H7 (cell line): ENCODE data around the gene GRID2. TPM values are rescaled to one million over a fixed set of nuclear protein-coding genes. Genes with fewer than 3 reads are reported as not detected.

ENCODE experiments used
- DNase-seq: peaks from one replicate; pipeline ENCODE4 v3.0.0; 2012
- H3K27me3 ChIP-seq: 2 replicates; pipeline ENCODE4 v1.6.0; 2011; ENCODE audit warnings: mild to moderate bottlenecking, low read length; ENCODE audit not compliant: control insufficient read depth, insufficient read depth
- H3K36me3 ChIP-seq: replicated peaks from 2 replicates; pipeline ENCODE4 v1.5.1; 2011; ENCODE audit warnings: low read length; ENCODE audit not compliant: control insufficient read depth, insufficient read depth
- H3K4me3 ChIP-seq: 2 replicates; pipeline ENCODE4 v1.5.1; 2011; ENCODE audit warnings: low read depth, mild to moderate bottlenecking, control low read depth, low read length, moderate library complexity; ENCODE audit not compliant: insufficient read depth
- total RNA-seq: library from RNA; depleted of rRNA; stranded (reverse); fragments of >200 nt; shearing (Covaris generic); gene quantifications from 2 replicates; pipeline ENCODE4 v1.2.3, GENCODE V29; 2014

The GRID2 gene
- total RNA-seq, 1 experiment from 2014 or later, result 19.1 TPM

DNA sequence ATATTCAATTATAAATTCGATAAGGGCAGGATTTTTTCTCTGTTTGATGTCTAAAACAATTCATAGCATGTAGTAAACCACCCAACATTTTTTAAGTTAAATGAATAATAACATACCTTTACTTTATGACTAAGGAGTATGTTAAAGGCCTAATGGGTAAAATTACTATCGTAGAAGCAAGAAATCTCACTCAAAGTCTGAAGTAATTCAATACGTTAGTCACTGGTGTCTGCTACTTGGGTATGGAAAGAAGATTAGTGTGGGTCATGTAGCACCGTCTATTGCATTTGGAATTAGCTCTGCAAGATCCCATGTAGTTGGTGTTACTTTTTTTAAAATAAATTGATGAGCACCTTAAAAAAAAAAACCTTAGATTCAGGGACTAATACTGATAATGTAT lies 374.5 kb downstream of the GRID2 start:
- DNase-seq, result no peak
- no peaks in the 10 kb centered on the region for H3K36me3 ChIP-seq
- no peaks in the 10 kb centered on the region for H3K27me3 ChIP-seq
- no peak overlapping the region for H3K4me3 ChIP-seq

DNA sequence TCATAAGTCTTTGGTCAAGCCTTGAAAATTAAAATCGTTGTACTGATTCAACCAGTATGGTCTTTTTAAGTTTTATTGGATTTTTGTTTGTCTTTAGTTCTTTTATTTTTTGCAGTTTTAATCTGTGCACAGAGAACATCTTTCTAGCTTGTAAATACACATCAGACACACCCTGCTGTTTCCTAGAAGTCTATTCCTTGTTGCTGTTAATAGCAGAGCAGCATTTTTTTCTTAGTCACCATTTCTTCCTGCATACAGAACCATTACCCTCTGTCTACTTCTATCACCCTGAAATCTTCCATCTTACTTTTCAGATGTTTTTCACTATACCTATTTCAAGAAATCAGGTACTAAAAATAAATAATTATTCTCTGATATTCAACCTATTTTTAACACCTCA lies 375.4 kb downstream of the GRID2 start:
- DNase-seq, result no peak
- H3K4me3 ChIP-seq, result no peak overlapping the region
- no peaks in the 10 kb centered on the region for H3K27me3 ChIP-seq
- H3K36me3 ChIP-seq, result no peaks in the 10 kb centered on the region

GRCh38 chr4:92714640-92715039 lies 410.9 kb downstream of the GRID2 start:
- Histone ChIP-seq H3K27me3 (no peaks in the 10 kb centered on the region), H3K4me3 (no peak overlapping the region), H3K36me3 (peaks cover 1% of the 10 kb centered on the region; the same call in 1 of the 2 replicates)
- no peak for DNase-seq

DNA sequence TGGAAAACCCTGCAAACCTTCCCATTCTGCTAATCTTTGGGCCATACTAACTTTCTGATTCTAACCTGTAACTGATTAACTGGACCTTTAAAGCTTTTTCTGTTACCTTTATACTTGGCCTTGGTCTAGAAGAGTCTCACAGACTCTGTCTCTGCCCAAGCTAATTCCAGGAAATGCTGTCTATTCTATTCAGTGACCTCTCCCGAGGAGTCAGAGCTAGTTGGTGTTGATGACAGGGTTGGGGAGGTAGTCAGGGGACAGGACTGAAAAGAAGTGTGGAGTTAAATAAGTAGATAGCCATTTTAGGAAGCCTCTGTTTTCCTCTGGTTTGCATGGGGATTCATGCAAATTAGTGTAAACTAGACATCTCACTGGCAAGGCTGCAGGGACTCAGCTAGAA lies 429.5 kb downstream of the GRID2 start:
- Histone ChIP-seq H3K4me3 (no peak overlapping the region), H3K36me3 (no peaks in the 10 kb centered on the region), H3K27me3 (no peaks in the 10 kb centered on the region)
- no peak for DNase-seq

DNA sequence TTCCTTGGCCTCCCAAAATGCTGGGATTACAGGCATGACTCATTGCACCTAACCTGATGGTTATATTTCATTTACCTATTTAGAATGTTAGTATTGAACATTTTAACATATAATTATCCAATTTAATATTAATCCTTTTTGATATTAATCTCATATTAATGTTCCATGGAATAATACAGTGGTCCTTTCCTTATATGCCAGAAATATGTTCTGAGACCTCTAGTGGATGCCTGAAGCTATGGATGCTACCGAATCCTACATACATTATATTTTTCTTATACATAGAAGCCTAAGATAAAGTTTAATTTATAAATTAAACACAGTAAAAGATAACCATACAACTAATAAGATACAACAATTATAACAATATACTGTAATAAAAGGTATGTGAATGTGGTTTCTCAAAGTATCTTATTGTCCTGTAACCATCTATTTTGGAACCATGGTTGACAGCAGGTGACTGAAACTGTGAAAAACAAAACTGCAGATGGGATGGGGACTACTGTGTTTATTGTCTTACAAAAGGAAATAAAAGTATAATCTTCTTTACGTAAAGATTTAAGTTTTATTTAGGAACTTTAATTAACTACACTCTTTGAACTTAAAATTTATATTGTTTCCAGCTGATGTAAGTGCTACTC lies 431.4 kb downstream of the GRID2 start:
- Histone ChIP-seq H3K4me3 (no peak overlapping the region), H3K27me3 (no peaks in the 10 kb centered on the region), H3K36me3 (no peaks in the 10 kb centered on the region)
- no peak for DNase-seq

GRCh38 chr4:92760433-92760832 lies 456.7 kb downstream of the GRID2 start:
- H3K27me3 ChIP-seq, result no peaks in the 10 kb centered on the region
- H3K36me3 ChIP-seq, result no peaks in the 10 kb centered on the region
- no peak overlapping the region for H3K4me3 ChIP-seq
- no peak for DNase-seq

DNA sequence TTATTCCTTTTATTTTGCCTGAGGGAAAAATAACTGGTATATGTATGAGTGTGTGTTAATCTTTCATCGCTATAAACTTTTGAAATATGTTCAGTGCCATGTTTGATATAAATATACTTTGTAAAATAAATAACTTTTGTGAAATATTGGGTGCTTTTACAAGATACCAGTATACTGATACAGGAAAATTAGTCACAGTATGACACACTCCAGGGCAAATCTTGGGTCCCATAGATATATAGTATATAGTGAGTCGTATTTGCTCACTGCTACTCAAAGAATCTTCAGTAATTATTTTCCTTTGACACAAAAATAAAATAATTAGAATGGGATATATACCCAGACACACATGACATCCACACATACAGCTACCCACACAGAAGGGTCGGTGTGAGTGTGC lies 472.3 kb downstream of the GRID2 start:
- no peaks in the 10 kb centered on the region for H3K36me3 ChIP-seq
- H3K27me3 ChIP-seq, result no peaks in the 10 kb centered on the region
- H3K4me3 ChIP-seq, result no peak overlapping the region
- DNase-seq, result no peak

- DNase-seq, result no peak
- H3K4me3 ChIP-seq, result no peak overlapping the region
- H3K36me3 ChIP-seq, result no peaks in the 10 kb centered on the region
- H3K27me3 ChIP-seq, result no peaks in the 10 kb centered on the region
Measured at GRCh38 chr4:92789741-92790140, 486.0 kb downstream of the GRID2 start.

GRCh38 chr4:92791871-92792440 lies 488.2 kb downstream of the GRID2 start:
- H3K36me3 ChIP-seq, result no peaks in the 10 kb centered on the region
- no peaks in the 10 kb centered on the region for H3K27me3 ChIP-seq
- DNase-seq, result no peak
- H3K4me3 ChIP-seq, result no peak overlapping the region

DNA sequence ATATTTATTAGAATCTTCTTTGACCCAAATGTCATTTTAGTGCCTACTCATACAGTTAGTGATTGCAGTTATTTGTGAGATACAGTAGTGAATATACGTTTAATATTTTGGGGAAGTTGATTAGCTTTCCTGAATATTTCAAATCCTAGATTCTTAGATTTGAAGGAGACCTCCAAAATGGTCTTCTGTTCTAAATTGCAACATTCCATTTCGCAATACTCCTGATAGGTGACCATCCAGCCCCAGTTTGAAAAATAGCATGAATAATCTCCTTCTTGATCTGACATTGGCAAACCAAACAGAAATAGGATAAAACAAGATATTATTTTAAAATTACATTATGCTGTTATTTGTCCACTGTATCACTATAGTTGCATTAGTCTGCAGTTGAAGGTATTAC lies 505.6 kb downstream of the GRID2 start:
- Histone ChIP-seq H3K36me3 (no peaks in the 10 kb centered on the region), H3K27me3 (no peaks in the 10 kb centered on the region; the same call in 1 of the 2 replicates), H3K4me3 (no peak overlapping the region)
- DNase-seq, result no peak

DNA sequence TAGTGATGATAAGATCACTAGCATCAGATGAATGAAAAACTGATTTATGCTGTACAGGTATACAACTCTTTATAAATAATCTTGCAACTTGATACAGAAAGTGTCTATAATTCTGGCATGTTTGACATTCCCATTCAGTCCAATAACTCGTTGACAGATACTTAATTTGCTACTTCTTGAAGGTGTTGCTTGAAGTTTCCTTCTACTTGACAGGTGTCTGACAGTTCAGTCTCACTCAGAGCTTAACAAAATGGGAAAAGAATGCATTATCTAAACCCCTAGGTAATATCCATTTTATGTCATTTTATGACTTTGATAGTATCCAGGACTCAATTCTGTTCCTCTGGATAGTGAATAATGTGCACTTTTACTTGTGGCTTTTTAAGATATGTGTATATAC lies 508.9 kb downstream of the GRID2 start:
- DNase-seq, result no peak
- Histone ChIP-seq H3K4me3 (no peak overlapping the region), H3K27me3 (no peaks in the 10 kb centered on the region), H3K36me3 (no peaks in the 10 kb centered on the region)

DNA sequence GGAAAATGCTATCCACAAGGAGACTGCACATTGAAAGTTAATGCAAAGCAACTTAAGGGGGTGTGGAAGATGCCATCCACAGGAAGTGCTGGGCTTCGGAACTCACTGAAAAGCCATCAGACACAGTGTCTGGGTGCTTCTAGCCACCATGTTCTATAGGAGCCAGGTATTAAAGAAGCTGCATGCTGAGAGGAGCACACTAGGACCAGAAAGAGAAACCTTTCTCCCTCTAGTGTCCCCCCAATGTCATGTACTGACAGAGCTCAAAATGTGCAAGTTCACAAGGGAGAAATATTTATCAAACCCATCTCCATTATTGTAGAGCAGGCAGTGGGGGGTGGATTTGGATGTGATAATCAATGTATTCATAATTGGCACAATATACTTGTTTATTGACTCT lies 510.9 kb downstream of the GRID2 start:
- H3K36me3 ChIP-seq, result no peaks in the 10 kb centered on the region
- DNase-seq, result no peak
- no peak overlapping the region for H3K4me3 ChIP-seq
- no peaks in the 10 kb centered on the region for H3K27me3 ChIP-seq

DNA sequence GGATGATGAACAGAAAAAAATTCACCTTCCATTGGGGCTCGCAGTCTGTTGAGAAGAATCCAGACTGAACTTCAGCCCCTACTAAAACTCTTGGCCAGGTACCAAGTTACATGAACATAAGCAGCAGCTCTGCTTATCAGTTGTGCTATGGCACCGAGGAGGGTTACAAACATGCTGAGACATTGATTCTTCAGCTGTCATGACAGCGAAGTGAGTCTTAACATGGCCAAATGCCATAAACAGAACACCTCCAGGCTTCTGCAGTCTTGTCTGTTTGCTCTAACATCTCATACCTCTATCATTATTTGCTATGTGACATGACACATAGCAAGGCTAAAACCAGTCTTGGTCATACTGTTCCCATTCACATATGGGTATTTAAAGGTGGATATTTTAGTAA lies 521.5 kb downstream of the GRID2 start:
- Histone ChIP-seq H3K4me3 (no peak overlapping the region), H3K27me3 (no peaks in the 10 kb centered on the region), H3K36me3 (no peaks in the 10 kb centered on the region)
- no peak for DNase-seq

- DNase-seq, result no peak
- no peaks in the 10 kb centered on the region for H3K27me3 ChIP-seq
- H3K36me3 ChIP-seq, result no peaks in the 10 kb centered on the region
- H3K4me3 ChIP-seq, result no peak overlapping the region
Measured at GRCh38 chr4:92825791-92826190, 522.0 kb downstream of the GRID2 start.

GRCh38 chr4:92830771-92831170 lies 527.0 kb downstream of the GRID2 start:
- no peak overlapping the region for H3K4me3 ChIP-seq
- no peaks in the 10 kb centered on the region for H3K36me3 ChIP-seq
- no peak for DNase-seq
- no peaks in the 10 kb centered on the region for H3K27me3 ChIP-seq

- Histone ChIP-seq H3K4me3 (no peak overlapping the region), H3K36me3 (no peaks in the 10 kb centered on the region), H3K27me3 (no peaks in the 10 kb centered on the region)
- DNase-seq, result no peak
Measured at GRCh38 chr4:92840880-92841279, 537.1 kb downstream of the GRID2 start.
